ENCODE results near the gene DLX3. TPM values are rescaled to one million over a fixed set of nuclear protein-coding genes. Genes with fewer than 3 reads are reported as not detected.

The DLX3 gene
- total RNA-seq, 1 donor from 2014 or later, result not detected

GRCh38 chr17:50020841-50021599 lies 26.0 kb upstream of the DLX3 start:
- Mint-ChIP-seq H3K27ac (no peak overlapping the region), H3K36me3 (ENCODE audit: low read depth) (no peaks in the 10 kb centered on the region), H3K4me1 (no peaks in the 10 kb centered on the region), H3K9me3 (no peaks in the 10 kb centered on the region), H3K4me3 (no peak overlapping the region), H3K27me3 (peaks cover 3% of the 10 kb centered on the region)
- no peak for TF ChIP-seq CTCF (IDR thresholded peaks at IDR 0.05)
- no peak for DNase-seq
- intact Hi-C loops (cut with micrococcal nuclease), result loop anchor here (10.0 kb wide), 1 partner anchor 144 kb away; the partner anchor contains the start of gene SGCA
- ChIA-PET CTCF (interaction anchor here (1.7 kb wide), 1 partner anchor 67 kb away, joined by 5 read pairs; no protein-coding TSS in a partner anchor), POLR2A (interaction anchor here (0.5 kb wide), 1 partner anchor 344 kb away, joined by 4 read pairs; no protein-coding TSS in a partner anchor)
- ATAC-seq (ENCODE audit: low read depth), result no peak

DNA sequence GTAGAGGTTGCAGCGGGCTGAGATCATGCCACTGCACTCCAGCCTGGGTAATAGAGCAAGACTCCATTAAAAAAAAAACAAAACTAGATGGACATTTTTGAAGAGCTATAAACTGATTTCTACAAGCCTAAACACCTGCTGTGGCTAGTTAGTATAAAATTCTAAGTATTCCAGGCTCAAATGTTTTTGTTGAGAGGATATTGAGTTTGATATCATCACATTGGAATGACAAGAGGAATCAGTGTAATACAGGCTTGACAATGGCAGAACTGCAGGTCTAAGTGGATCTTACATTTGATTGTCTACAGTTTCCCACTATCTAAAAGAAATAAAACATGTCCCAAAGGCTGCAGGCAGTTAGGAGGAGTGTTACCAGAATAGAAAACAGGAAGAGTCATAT lies 23.9 kb upstream of the DLX3 start:
- no peak overlapping the region for H3K4me3 Mint-ChIP-seq
- ATAC-seq (ENCODE audit: low read depth) (no peak), DNase-seq (no peak)
- H3K27me3 Mint-ChIP-seq, result peaks cover 6% of the 10 kb centered on the region
- intact Hi-C loops (cut with micrococcal nuclease), result no loop called here
- ChIA-PET CTCF (no interaction called here), POLR2A (no interaction called here)
- H3K36me3 Mint-ChIP-seq (ENCODE audit: low read depth), result no peaks in the 10 kb centered on the region
- H3K27ac Mint-ChIP-seq, result no peak overlapping the region
- no peaks in the 10 kb centered on the region for H3K4me1 Mint-ChIP-seq
- H3K9me3 Mint-ChIP-seq, result peaks cover 7% of the 10 kb centered on the region
- no peak for TF ChIP-seq CTCF (IDR thresholded peaks at IDR 0.05)

DNA sequence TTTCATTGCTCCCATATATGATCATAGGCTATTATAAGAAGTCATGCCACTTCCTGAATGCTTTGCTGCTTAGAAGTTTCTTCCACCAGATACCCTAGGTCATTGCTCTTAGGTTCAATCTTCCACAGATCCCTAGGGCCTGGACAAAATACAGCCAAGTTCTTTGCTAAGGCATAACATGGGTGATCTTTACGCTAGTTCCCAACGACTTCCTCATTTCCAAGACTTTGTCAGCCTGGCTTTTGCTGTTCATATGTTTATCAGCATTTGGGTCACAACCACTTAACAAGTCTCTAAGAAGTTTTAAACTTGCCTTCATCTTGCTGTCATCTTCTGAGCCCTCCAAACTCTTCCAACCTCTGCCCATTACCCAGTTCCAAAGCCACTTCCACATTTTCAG lies 20.1 kb upstream of the DLX3 start:
- H3K9me3 Mint-ChIP-seq, result peaks cover 19% of the 10 kb centered on the region
- DNase-seq, result no peak
- intact Hi-C loops (cut with micrococcal nuclease), result no loop called here
- no peaks in the 10 kb centered on the region for H3K4me1 Mint-ChIP-seq
- no peak overlapping the region for H3K27ac Mint-ChIP-seq
- POLR2A ChIA-PET, result no interaction called here
- no peak overlapping the region for H3K4me3 Mint-ChIP-seq
- peaks cover 19% of the 10 kb centered on the region for H3K27me3 Mint-ChIP-seq
- ATAC-seq (ENCODE audit: low read depth), result no peak
- no peaks in the 10 kb centered on the region for H3K36me3 Mint-ChIP-seq (ENCODE audit: low read depth)
- TF ChIP-seq CTCF (IDR thresholded peaks at IDR 0.05), result no peak
- CTCF ChIA-PET, result no interaction called here

DNA sequence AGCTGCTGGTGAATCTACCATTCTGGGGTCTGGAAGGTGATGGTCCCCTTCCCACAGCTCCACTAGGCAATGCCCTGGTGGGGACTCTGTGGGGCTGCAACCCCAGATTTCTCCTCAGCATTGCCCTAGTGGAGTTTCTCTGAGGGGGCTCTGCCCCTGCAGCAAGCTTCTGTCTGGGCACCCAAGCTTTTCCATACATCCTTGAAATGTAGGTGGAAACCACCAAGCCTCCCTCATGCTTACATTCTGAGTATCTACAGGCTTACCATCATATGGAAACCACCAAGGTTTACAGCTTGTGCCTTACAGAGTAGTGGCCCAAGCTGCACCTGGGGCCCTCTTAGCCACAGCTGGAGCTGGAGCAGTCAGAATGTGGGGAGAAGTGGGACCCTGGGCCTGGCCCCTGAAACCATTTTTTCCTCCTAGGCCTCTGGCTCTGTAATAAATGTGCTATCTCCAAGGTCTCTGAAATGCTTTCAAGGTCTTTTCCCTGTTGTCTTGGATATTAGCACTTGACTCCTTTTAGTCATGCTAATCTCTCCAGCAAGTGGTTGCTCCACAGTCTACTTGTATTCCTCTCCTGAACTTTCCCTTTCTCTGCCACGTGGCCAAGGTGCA lies 19.6 kb upstream of the DLX3 start:
- ChIA-PET POLR2A (interaction anchor here (0.6 kb wide), 1 partner anchor 72 kb away, joined by 7 read pairs; no protein-coding TSS in a partner anchor), CTCF (interaction anchor here (1.1 to 1.6 kb wide), 3 partner anchors 17 to 73 kb away, joined by 3 to 4 read pairs (median 3); no protein-coding TSS in a partner anchor)
- intact Hi-C loops (cut with micrococcal nuclease), result no loop called here
- no peak for TF ChIP-seq CTCF (IDR thresholded peaks at IDR 0.05)
- ATAC-seq (ENCODE audit: low read depth) (no peak), DNase-seq (no peak)
- Mint-ChIP-seq H3K4me3 (no peak overlapping the region), H3K27ac (no peak overlapping the region), H3K4me1 (no peaks in the 10 kb centered on the region), H3K9me3 (peaks cover 19% of the 10 kb centered on the region), H3K36me3 (ENCODE audit: low read depth) (no peaks in the 10 kb centered on the region), H3K27me3 (peaks cover 19% of the 10 kb centered on the region)

- ChIA-PET CTCF (interaction anchor here (1.5 to 1.6 kb wide), 2 partner anchors 16 to 75 kb away, joined by 3 read pairs; no protein-coding TSS in a partner anchor), POLR2A (no interaction called here)
- Mint-ChIP-seq H3K27ac (no peak overlapping the region), H3K9me3 (peaks cover 24% of the 10 kb centered on the region), H3K36me3 (ENCODE audit: low read depth) (no peaks in the 10 kb centered on the region), H3K4me3 (no peak overlapping the region), H3K4me1 (no peaks in the 10 kb centered on the region), H3K27me3 (peaks cover 21% of the 10 kb centered on the region)
- intact Hi-C loops (cut with micrococcal nuclease), result no loop called here
- no peak for ATAC-seq (ENCODE audit: low read depth)
- no peak for TF ChIP-seq CTCF (IDR thresholded peaks at IDR 0.05)
- no peak for DNase-seq
Observed at GRCh38 chr17:50013079-50013478, 18.1 kb upstream of the DLX3 start.
